Brain microvascular endothelial cell (primary cell): ENCODE measurements around the gene LCA5.
"Not testable (repeated sequence)": the region's sequence is repeated elsewhere in the genome, so short reads cannot be mapped to it uniquely, and the experiment has no call there.

ENCODE experiments used
- DNase-seq: peaks from one replicate; pipeline ENCODE4 v3.0.0-alpha.2; 2020
- H3K27ac ChIP-seq: fragments of 250-450 bp; sonication (Bioruptor Pico); 2 replicates; pipeline ENCODE4 v1.5.1; 2020; ENCODE audit warnings: mild to moderate bottlenecking, moderate library complexity
- H3K27me3 ChIP-seq: fragments of 250-450 bp; sonication (Bioruptor Pico); replicated peaks from 2 replicates; pipeline ENCODE4 v1.5.1; 2020; ENCODE audit warnings: mild to moderate bottlenecking
- H3K36me3 ChIP-seq: fragments of 250-450 bp; sonication (Bioruptor Pico); replicated peaks from 2 replicates; pipeline ENCODE4 v1.5.1; 2020; ENCODE audit warnings: mild to moderate bottlenecking
- H3K4me3 ChIP-seq: 2 replicates; pipeline ENCODE4 v1.5.1; 2011; ENCODE audit warnings: low read depth, mild to moderate bottlenecking, control low read depth, low read length, moderate library complexity
- in situ Hi-C: cut with HindIII; loops from 2 replicates; pipeline ENCODE4 v1.10.0; 2017; ENCODE audit warnings: low sequenced_read_pairs, low pct_ligation_motif_present
- TF ChIP-seq, protein P1 (sequence below): IDR thresholded peaks from 2 replicates; pipeline ENCODE4 v1.5.1; 2011; ENCODE audit warnings: low read depth, mild to moderate bottlenecking, moderate library complexity, low read length, control low read depth, inconsistent platforms; ENCODE audit errors: missing control alignments

LCA5 gene

DNA sequence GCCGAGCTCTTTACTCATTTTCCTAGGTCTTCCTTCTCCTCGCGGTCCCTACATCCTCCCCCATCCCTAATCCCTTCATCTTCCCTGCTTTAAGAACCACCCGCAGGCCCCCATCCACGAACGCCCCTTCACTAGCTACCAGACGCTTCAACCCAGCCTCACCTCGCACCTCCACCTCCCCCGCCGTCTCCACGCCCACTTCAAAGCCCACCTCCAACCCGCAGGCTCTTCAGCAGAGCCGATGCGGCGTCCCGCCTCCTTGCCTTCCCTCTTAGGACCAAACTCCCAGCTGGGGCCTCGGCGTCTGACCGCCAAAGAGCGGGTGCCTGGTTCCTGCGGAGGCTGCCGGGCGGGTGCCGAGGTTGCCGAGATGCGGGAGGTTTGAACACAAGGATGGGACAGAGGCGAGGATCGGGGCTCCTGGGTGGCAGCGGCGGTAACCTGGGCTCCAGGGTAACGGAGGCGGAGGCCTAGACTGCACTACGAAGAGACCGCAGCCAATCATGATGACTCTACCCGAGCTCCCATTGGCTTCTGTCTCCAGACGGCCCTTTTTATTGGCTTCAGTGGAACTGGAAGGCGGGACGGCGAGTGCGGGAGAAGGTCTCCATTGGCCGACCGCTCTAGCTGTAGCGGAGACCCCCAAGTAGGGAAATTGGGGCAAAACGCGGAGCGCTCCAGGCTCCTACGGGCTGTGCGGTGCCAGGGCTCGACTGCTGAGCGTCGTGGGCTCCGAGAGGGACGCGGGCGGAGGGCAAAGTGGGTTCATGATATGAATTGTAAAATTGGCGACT lies at the start of gene LCA5:
TSS of gene LCA5 (minus strand) at position 477 of the 794 bp plus-strand sequence. CDS start 18,536 bp downstream, outside the sequence.
- Histone ChIP-seq H3K4me3 (peak within 1 kb of the TSS; percentile 88), H3K36me3 (no peaks in the 10 kb centered on the region), H3K27me3 (no peaks in the 10 kb centered on the region), H3K27ac (peak within 1 kb of the TSS; percentile 100)
- TF ChIP-seq, protein P1, sequence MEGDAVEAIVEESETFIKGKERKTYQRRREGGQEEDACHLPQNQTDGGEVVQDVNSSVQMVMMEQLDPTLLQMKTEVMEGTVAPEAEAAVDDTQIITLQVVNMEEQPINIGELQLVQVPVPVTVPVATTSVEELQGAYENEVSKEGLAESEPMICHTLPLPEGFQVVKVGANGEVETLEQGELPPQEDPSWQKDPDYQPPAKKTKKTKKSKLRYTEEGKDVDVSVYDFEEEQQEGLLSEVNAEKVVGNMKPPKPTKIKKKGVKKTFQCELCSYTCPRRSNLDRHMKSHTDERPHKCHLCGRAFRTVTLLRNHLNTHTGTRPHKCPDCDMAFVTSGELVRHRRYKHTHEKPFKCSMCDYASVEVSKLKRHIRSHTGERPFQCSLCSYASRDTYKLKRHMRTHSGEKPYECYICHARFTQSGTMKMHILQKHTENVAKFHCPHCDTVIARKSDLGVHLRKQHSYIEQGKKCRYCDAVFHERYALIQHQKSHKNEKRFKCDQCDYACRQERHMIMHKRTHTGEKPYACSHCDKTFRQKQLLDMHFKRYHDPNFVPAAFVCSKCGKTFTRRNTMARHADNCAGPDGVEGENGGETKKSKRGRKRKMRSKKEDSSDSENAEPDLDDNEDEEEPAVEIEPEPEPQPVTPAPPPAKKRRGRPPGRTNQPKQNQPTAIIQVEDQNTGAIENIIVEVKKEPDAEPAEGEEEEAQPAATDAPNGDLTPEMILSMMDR = no peak
- peak; percentile 97 for DNase-seq
- in situ Hi-C loops = no loop called here

DNA sequence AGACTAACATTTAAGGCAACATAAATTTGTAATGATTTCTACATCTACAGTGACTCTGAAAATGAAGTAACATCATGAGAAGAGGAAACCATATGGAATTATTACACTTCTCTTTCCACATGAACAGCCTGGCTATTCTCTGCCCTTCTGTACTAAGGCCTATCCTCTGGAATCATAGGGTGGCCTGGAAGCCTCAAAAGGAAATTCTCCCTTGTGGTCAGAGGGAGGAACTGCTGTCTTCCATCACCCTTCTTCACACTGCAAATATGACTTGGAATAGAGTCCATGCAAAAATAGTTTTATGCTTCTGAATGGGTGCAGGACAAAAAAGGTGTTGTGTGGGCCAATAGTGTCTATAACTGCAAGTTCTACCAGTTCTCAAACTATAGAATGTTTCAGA lies 49.3 kb upstream of the LCA5 start:
- TF ChIP-seq, protein P1 = peak; percentile 75
- DNase-seq = peak; percentile 47
- H3K27ac ChIP-seq = no peak overlapping the region
- H3K4me3 ChIP-seq = no peak overlapping the region
- no peaks in the 10 kb centered on the region for H3K27me3 ChIP-seq
- in situ Hi-C loops = no loop called here
- H3K36me3 ChIP-seq = no peaks in the 10 kb centered on the region

DNA sequence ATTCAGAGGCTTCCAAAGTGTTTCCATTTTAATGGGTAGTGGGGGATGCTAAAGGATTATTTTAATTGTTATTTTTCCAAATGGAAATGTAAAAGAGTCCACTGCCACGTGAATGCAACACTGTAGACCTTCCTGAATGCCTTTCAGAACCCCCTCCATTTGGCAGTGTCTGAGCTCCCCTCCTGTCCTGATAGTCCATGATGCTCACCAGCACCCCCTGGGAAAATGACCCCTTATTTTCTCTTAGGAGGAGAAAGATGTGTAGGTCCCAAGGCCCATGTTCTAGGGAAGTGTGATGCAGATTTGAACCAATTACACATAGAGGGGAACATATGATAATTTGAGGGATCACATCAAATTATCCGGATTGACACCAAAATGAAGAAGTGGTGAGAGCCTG lies 47.1 kb upstream of the LCA5 start:
- H3K27me3 ChIP-seq = no peaks in the 10 kb centered on the region
- in situ Hi-C loops = no loop called here
- H3K27ac ChIP-seq = no peak overlapping the region
- TF ChIP-seq, protein P1 = no peak
- DNase-seq = no peak
- H3K36me3 ChIP-seq = no peaks in the 10 kb centered on the region
- H3K4me3 ChIP-seq = no peak overlapping the region

DNA sequence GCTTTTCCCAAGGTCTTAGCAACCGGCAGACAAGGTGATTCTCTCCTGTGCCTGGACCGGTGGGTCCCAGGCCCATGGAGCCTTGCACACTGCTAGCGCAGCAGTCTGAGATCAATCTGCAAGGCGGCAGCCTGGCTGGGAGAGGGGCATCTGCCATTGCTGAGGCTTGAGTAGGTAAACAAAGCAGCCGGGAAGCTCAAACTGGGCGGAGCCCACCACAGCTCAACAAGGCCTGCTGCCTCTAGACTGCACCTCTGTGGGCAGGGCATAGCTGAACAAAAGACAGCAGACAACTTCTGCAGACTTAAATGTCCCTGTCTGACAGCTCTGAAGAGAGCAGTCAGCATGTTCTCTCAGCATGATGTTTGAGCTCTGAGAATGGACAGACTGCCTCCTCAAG lies 40.7 kb upstream of the LCA5 start:
- H3K27me3 ChIP-seq, DNase-seq, in situ Hi-C loops, H3K27ac ChIP-seq, H3K4me3 ChIP-seq, H3K36me3 ChIP-seq: not testable (repeated sequence)

DNA sequence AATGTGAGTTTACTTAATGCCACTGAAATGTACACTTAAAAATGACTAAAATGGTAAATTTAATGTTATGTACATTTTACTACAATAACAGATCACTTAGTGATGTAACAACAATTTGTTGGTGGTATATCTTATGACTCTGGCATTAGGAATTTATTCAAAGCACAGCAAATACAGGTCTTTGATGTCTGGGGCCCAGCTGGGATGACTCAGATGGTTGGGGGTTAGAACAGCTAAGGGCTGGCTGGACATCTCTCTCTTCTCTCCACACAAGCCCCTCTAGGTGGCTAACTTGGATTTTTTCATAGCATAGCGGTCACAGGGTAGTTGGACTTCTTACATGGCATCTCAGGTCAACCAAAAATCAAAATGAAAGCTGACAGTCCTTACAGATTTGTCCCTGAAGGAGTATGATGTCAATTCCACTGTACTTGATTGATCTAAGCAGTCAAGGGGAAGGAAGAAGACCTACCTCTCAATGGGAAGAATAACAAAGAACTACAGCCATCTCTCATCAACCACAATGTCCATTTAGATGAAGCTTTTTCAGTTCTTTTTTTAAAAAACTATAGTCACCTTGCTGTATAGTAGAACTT lies 37.5 kb upstream of the LCA5 start:
- H3K4me3 ChIP-seq = no peak overlapping the region
- no peaks in the 10 kb centered on the region for H3K27me3 ChIP-seq
- no peaks in the 10 kb centered on the region for H3K36me3 ChIP-seq
- peak; percentile 86 for DNase-seq
- in situ Hi-C loops = no loop called here
- H3K27ac ChIP-seq = peak overlapping the region; percentile 30
- TF ChIP-seq, protein P1 = peak; percentile 20

DNA sequence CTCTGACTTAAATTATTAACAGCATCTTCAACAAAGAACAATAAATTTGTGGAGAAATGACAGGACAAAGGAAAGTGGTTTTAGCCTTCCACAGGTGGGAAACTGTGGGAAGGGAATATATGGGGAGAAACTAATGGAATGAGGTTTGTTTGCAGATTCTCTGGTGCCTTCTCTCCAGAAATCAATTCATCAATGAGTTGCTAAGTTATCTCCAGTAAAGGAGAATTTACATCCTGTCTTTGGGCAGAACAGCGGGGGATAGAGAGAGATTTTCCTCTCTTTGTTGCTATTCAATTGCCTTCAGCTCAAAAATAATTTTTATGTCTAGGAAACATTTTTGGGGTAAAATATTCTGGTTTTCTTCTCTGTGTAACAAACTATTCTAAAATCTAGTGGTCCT lies 36.9 kb upstream of the LCA5 start:
- Histone ChIP-seq H3K27ac (peak overlapping the region; percentile 28), H3K27me3 (no peaks in the 10 kb centered on the region), H3K36me3 (no peaks in the 10 kb centered on the region), H3K4me3 (no peak overlapping the region)
- in situ Hi-C loops = no loop called here
- no peak for DNase-seq
- TF ChIP-seq, protein P1 = no peak
